IMR-90 (cell line): Measurements from ENCODE around the gene ZFYVE1. TPM values are rescaled to one million over a fixed set of nuclear protein-coding genes. Genes with fewer than 3 reads are reported as not detected.

Experiments used
- ATAC-seq: fragments of 200-7000 bp; cut with Tn5 transposase; 2 replicates; pipeline ENCODE4 v1.9.1; 2020; ENCODE audit warnings: low read depth, mild to moderate bottlenecking, moderate library complexity
- BruUV-seq: library from RNA; stranded (reverse); fragments of 400-500 nt; replicated peaks from 2 replicates; lab custom pipeline; 2021; lab: Mats Ljungman, UMichigan
- CTCF ChIA-PET: fragments of 300-600 bp; formaldehyde crosslinking; extraction: SDS; loops from one replicate; lab custom pipeline; 2021; ENCODE audit warnings: antibody characterized with exemption; lab: Yijun Ruan, JAX
- POLR2A ChIA-PET: fragments of 300-600 bp; sonication (Branson Sonifier 250); formaldehyde crosslinking; loops from one replicate; lab custom pipeline; 2022; ENCODE audit warnings: antibody characterized with exemption; ENCODE audit not compliant: unreplicated experiment; lab: Charles Lee
- DNase-seq: peaks from one replicate; pipeline ENCODE4 v3.0.0; 2013
- H2AFZ ChIP-seq: replicated peaks from 2 replicates; pipeline ENCODE3; 2013; ENCODE audit warnings: low read length, mild to moderate bottlenecking; ENCODE audit not compliant: poor library complexity
- H2AK5ac ChIP-seq: 2 replicates; pipeline ENCODE4 v1.6.1; 2013; ENCODE audit warnings: low read depth, low read length, inconsistent platforms
- H2AK9ac ChIP-seq: replicated peaks from 2 replicates; pipeline ENCODE3; 2013; ENCODE audit warnings: mild to moderate bottlenecking, low read depth, low read length, moderate library complexity; ENCODE audit not compliant: poor library complexity
- H2BK120ac ChIP-seq: 2 replicates; pipeline ENCODE4 v1.6.1; 2013; ENCODE audit warnings: low read depth, low read length, inconsistent platforms
- H2BK15ac ChIP-seq: 3 replicates; pipeline ENCODE4 v1.6.1; 2013; ENCODE audit warnings: low read depth, low read length, inconsistent platforms
- H2BK20ac ChIP-seq: 2 replicates; pipeline ENCODE4 v1.6.1; 2013; ENCODE audit warnings: low read depth, mild to moderate bottlenecking, inconsistent platforms, low read length, moderate library complexity
- H2BK5ac ChIP-seq: 2 replicates; pipeline ENCODE4 v1.6.1; 2013; ENCODE audit warnings: mild to moderate bottlenecking, low read depth, low read length, inconsistent platforms; ENCODE audit not compliant: poor library complexity, severe bottlenecking
- H3K14ac ChIP-seq: replicated peaks from 2 replicates; pipeline ENCODE4 v1.6.1; 2013; ENCODE audit warnings: low read depth, low read length, inconsistent platforms
- H3K18ac ChIP-seq: 2 replicates; pipeline ENCODE4 v1.6.1; 2013; ENCODE audit warnings: low read depth, low read length, control low read depth
- H3K23ac ChIP-seq: 2 replicates; pipeline ENCODE4 v1.6.1; 2013; ENCODE audit warnings: low read depth, low read length, inconsistent platforms
- H3K27ac ChIP-seq: 2 replicates; pipeline ENCODE4 v1.5.1; 2013; ENCODE audit warnings: mild to moderate bottlenecking, control low read depth, low read length; ENCODE audit not compliant: insufficient read depth
- H3K27me3 ChIP-seq: 2 replicates; pipeline ENCODE4 v1.6.1; 2013; ENCODE audit warnings: low read length; ENCODE audit not compliant: control insufficient read depth, insufficient read depth
- H3K36me3 ChIP-seq: 2 replicates; pipeline ENCODE4 v1.6.1; 2013; ENCODE audit warnings: low read length, mixed read lengths; ENCODE audit not compliant: control insufficient read depth, insufficient read depth
- H3K4ac ChIP-seq: 2 replicates; pipeline ENCODE4 v1.6.1; 2013; ENCODE audit warnings: low read depth, low read length, inconsistent platforms
- H3K4me1 ChIP-seq: 2 replicates; pipeline ENCODE4 v1.6.1; 2013; ENCODE audit warnings: low read length, mixed read lengths; ENCODE audit not compliant: control insufficient read depth, insufficient read depth
- H3K4me2 ChIP-seq: 2 replicates; pipeline ENCODE4 v1.6.1; 2013; ENCODE audit warnings: low read depth, mild to moderate bottlenecking, control low read depth, low read length, moderate library complexity
- H3K4me3 ChIP-seq: 2 replicates; pipeline ENCODE4 v1.5.1; 2013; ENCODE audit warnings: low read depth, mild to moderate bottlenecking, control low read depth, low read length, moderate library complexity; ENCODE audit not compliant: insufficient read depth
- H3K56ac ChIP-seq: 2 replicates; pipeline ENCODE4 v1.6.1; 2013; ENCODE audit warnings: low read length, inconsistent platforms; ENCODE audit not compliant: insufficient read depth; ENCODE audit errors: extremely low read depth
- H3K79me1 ChIP-seq, 2 experiments: 2 replicates each; pipeline ENCODE4 v1.6.1; 2013; ENCODE audit warnings: low read length in 2 of 2, inconsistent platforms in 1 of 2, low read depth in 1 of 2
- H3K9ac ChIP-seq: 2 replicates; pipeline ENCODE4 v1.6.1; 2013; ENCODE audit warnings: low read depth, low read length, control low read depth
- H3K9me1 ChIP-seq: 2 replicates; pipeline ENCODE4 v1.6.1; 2013; ENCODE audit warnings: low read length, inconsistent platforms; ENCODE audit not compliant: insufficient read depth
- H3K9me3 ChIP-seq: 2 replicates; pipeline ENCODE4 v1.6.1; 2013; ENCODE audit warnings: low read length; ENCODE audit not compliant: control insufficient read depth, insufficient read depth
- H4K20me1 ChIP-seq: 2 replicates; pipeline ENCODE4 v1.6.1; 2013; ENCODE audit warnings: low read length, inconsistent platforms; ENCODE audit not compliant: insufficient read depth
- H4K5ac ChIP-seq: 2 replicates; pipeline ENCODE4 v1.6.1; 2013; ENCODE audit warnings: mild to moderate bottlenecking, low read depth, low read length, control low read depth
- H4K8ac ChIP-seq, 2 experiments: 2 replicates each; pipeline ENCODE4 v1.6.1; 2013; ENCODE audit warnings: low read depth in 2 of 2, low read length in 2 of 2, control low read depth in 1 of 2, inconsistent platforms in 1 of 2
- H4K91ac ChIP-seq: 2 replicates; pipeline ENCODE4 v1.6.1; 2013; ENCODE audit warnings: low read depth, low read length, inconsistent platforms; ENCODE audit not compliant: insufficient read depth
- BHLHE40 ChIP-seq: fragments of 150-350 bp; IDR thresholded peaks from 2 replicates; pipeline ENCODE4 v1.6.1; 2016; ENCODE audit warnings: mild to moderate bottlenecking, low read depth, low read length
- CEBPB ChIP-seq: IDR thresholded peaks from 2 replicates; pipeline ENCODE4 v1.6.1; 2012; ENCODE audit warnings: low read depth, low read length, improper control_type of control experiment
- CHD1 ChIP-seq: IDR thresholded peaks from 2 replicates; pipeline ENCODE4 v1.6.1; 2012; ENCODE audit warnings: low read depth, low read length, improper control_type of control experiment
- CTCF ChIP-seq: conservative IDR thresholded peaks from 2 replicates; pipeline ENCODE4 v1.5.1; 2012; ENCODE audit warnings: mild to moderate bottlenecking, low read depth, low read length, improper control_type of control experiment
- FOS ChIP-seq: fragments of 150-350 bp; IDR thresholded peaks from 2 replicates; pipeline ENCODE4 v1.6.1; 2016; ENCODE audit warnings: low read depth, low read length
- MAFK ChIP-seq: IDR thresholded peaks from 2 replicates; pipeline ENCODE4 v1.6.1; 2012; ENCODE audit warnings: low read depth, low read length, improper control_type of control experiment
- MAZ ChIP-seq: IDR thresholded peaks from 2 replicates; pipeline ENCODE4 v1.6.1; 2012; ENCODE audit warnings: low read depth, mild to moderate bottlenecking, low read length, improper control_type of control experiment, moderate library complexity, borderline replicate concordance
- MXI1 ChIP-seq: IDR thresholded peaks from 2 replicates; pipeline ENCODE4 v1.6.1; 2012; ENCODE audit warnings: low read depth, mild to moderate bottlenecking, low read length, moderate library complexity, borderline replicate concordance
- NFE2L2 ChIP-seq: fragments of 150-350 bp; IDR thresholded peaks from 2 replicates; pipeline ENCODE4 v1.6.1; 2016; ENCODE audit warnings: low read depth, mild to moderate bottlenecking, low read length
- POLR2A ChIP-seq: IDR thresholded peaks from 2 replicates; pipeline ENCODE4 v1.6.1; 2012; ENCODE audit warnings: mild to moderate bottlenecking, low read depth, low read length
- RAD21 ChIP-seq: IDR thresholded peaks from 2 replicates; pipeline ENCODE4 v1.6.1; 2012; ENCODE audit warnings: low read length, improper control_type of control experiment
- RCOR1 ChIP-seq: IDR thresholded peaks from 2 replicates; pipeline ENCODE4 v1.6.1; 2012; ENCODE audit warnings: mild to moderate bottlenecking, low read length, improper control_type of control experiment; ENCODE audit not compliant: insufficient replicate concordance
- RFX5 ChIP-seq: IDR thresholded peaks from 2 replicates; pipeline ENCODE4 v1.8.0; 2012; ENCODE audit warnings: low read depth, mild to moderate bottlenecking, low read length, moderate library complexity
- SMC3 ChIP-seq: fragments of 150-350 bp; IDR thresholded peaks from 2 replicates; pipeline ENCODE4 v1.6.1; 2016; ENCODE audit warnings: low read depth, mild to moderate bottlenecking, antibody characterized with exemption, low read length, moderate library complexity
- USF2 ChIP-seq: fragments of 150-350 bp; IDR thresholded peaks from 2 replicates; pipeline ENCODE4 v1.6.1; 2017; ENCODE audit warnings: mild to moderate bottlenecking, antibody characterized with exemption, low read length, low read depth
- WGBS, 2 experiments: methylation state at CpG; one replicate each; pipeline versions ENCODE4 v1.1.5 to v1.1.7; 2013; ENCODE audit warnings: missing lambda C conversion rate in 2 of 2; ENCODE audit not compliant: insufficient read length in 1 of 2; ENCODE audit errors: extremely low coverage in 2 of 2; 5-methylcytosine and 5-hydroxymethylcytosine counted together
- dilution Hi-C: fragments of 300-500 bp; cut with HindIII; formaldehyde crosslinking; loops from one replicate; pipeline ENCODE4 v1.14.3; 2018; ENCODE audit warnings: low sequenced_read_pairs; ENCODE audit not compliant: unreplicated experiment
- in situ Hi-C: fragments of 300-500 bp; cut with MboI; formaldehyde crosslinking; loops from 3 replicates; pipeline ENCODE4 v1.14.3; 2019; ENCODE audit warnings: low sequenced_read_pairs, inconsistent platforms, mixed read lengths
- intact Hi-C: fragments of 100-400 bp; cut with micrococcal nuclease; formaldehyde crosslinking; loops from 2 replicates; pipeline ENCODE4 v1.10.0; 2022
- polyA plus RNA-seq, 3 experiments: library from polyadenylated mRNA; depleted of rRNA; stranded (reverse); fragments of >200 nt; gene quantifications; 2 replicates each; pipeline ENCODE4 v1.2.3, GENCODE V29; 2012; ENCODE audit warnings: low replicate concordance in 1 of 3
- total RNA-seq: library from RNA; depleted of rRNA; stranded (reverse); fragments of >200 nt; gene quantifications from 2 replicates; pipeline ENCODE4 v1.2.3, GENCODE V29; 2012
- TF ChIP-seq, protein P1 (sequence below): fragments of 150-350 bp; IDR thresholded peaks from 2 replicates; pipeline ENCODE4 v1.6.1; 2016; ENCODE audit warnings: low read depth, mild to moderate bottlenecking, low read length, moderate library complexity, borderline replicate concordance

Gene ZFYVE1
- total and polyA plus RNA-seq, 2 of the 4 experiments (the other 2 are of a cell fraction), result 12.2 to 14.2 TPM

DNA sequence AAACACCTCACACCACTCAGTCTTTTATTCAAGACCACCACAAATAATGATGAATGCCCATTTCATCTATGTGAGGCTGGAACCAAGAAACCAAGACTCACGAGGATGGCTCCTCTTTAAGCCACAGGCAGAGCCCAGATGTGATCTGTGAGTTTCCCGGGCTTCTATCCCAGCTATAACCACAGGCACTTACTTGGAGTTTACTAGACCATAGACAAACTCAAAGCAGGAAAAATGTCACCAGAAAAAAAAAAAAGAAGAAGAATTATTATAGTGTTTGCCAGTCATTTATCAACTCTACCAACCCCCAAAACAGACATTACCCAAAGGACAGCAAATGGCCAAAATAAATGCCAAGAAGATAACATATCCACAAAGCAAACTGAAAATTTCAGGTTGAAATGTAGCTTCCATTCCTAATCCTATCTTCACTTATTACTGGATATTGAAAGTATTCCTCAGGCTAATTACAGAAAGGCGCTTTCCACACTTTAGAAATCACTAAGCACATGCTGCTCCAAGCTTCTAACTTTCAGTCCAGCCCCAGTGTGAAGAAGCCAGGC lies 44.7 kb downstream of the ZFYVE1 start:
- no peak overlapping the region for H2BK5ac ChIP-seq
- H4K91ac ChIP-seq, result no peak overlapping the region
- H3K4ac ChIP-seq, result no peak overlapping the region
- POLR2A ChIA-PET, result no interaction called here
- in situ Hi-C loops, result no loop called here
- intact Hi-C loops, result no loop called here
- DNase-seq (no peak), ATAC-seq (no peak)
- no peak overlapping the region for H2BK15ac ChIP-seq
- H3K9me1 ChIP-seq, result peaks cover 3% of the 10 kb centered on the region; the same call in 1 of the 2 replicates
- TF ChIP-seq NFE2L2 (no peak), CEBPB (no peak), RCOR1 (no peak), POLR2A (no peak), MXI1 (no peak), FOS (no peak), BHLHE40 (no peak), USF2 (no peak), MAFK (no peak), RFX5 (no peak), CHD1 (no peak), RAD21 (no peak), MAZ (no peak), SMC3 (no peak), CTCF (no peak)
- TF ChIP-seq, protein P1, sequence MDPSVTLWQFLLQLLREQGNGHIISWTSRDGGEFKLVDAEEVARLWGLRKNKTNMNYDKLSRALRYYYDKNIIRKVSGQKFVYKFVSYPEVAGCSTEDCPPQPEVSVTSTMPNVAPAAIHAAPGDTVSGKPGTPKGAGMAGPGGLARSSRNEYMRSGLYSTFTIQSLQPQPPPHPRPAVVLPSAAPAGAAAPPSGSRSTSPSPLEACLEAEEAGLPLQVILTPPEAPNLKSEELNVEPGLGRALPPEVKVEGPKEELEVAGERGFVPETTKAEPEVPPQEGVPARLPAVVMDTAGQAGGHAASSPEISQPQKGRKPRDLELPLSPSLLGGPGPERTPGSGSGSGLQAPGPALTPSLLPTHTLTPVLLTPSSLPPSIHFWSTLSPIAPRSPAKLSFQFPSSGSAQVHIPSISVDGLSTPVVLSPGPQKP, result no peak
- no peaks in the 10 kb centered on the region for H3K9me3 ChIP-seq
- dilution Hi-C loops, result no loop called here
- peaks cover 14 to 34% of the 10 kb centered on the region in 2 experiments; a peak in 3 of 4 replicates for H3K79me1 ChIP-seq
- H2BK20ac ChIP-seq, result no peak overlapping the region
- no peak overlapping the region for H3K18ac ChIP-seq
- peaks cover 3% of the 10 kb centered on the region; the same call in 1 of the 2 replicates for H4K20me1 ChIP-seq
- no peak overlapping the region for H2BK120ac ChIP-seq
- no peak overlapping the region for H3K4me3 ChIP-seq
- H3K27me3 ChIP-seq, result no peaks in the 10 kb centered on the region
- H3K23ac ChIP-seq, result no peak overlapping the region
- H3K56ac ChIP-seq, result no peak overlapping the region
- BruUV-seq, result no TSS peak
- no peak overlapping the region for H2AK5ac ChIP-seq
- H3K4me2 ChIP-seq, result no peak overlapping the region
- WGBS, 2 experiments, result no CpG with 5 or more reads among the region's 3 CpGs
- no peak overlapping the region for H3K14ac ChIP-seq
- no peak overlapping the region for H2AK9ac ChIP-seq
- H3K27ac ChIP-seq, result no peak overlapping the region
- no peak overlapping the region for H2AFZ ChIP-seq
- no peak overlapping the region for H3K9ac ChIP-seq
- H3K36me3 ChIP-seq, result peaks cover 47% of the 10 kb centered on the region
- no peak overlapping the region for H4K5ac ChIP-seq
- no peaks in the 10 kb centered on the region for H3K4me1 ChIP-seq
- CTCF ChIA-PET, result no interaction called here
- no peak overlapping the region for H4K8ac ChIP-seq
